ENCODE data around the gene TUBA1B.
A peak's percentile ranks its signal among the peaks of the same experiment; 100 is the strongest.

Gene TUBA1B

DNA sequence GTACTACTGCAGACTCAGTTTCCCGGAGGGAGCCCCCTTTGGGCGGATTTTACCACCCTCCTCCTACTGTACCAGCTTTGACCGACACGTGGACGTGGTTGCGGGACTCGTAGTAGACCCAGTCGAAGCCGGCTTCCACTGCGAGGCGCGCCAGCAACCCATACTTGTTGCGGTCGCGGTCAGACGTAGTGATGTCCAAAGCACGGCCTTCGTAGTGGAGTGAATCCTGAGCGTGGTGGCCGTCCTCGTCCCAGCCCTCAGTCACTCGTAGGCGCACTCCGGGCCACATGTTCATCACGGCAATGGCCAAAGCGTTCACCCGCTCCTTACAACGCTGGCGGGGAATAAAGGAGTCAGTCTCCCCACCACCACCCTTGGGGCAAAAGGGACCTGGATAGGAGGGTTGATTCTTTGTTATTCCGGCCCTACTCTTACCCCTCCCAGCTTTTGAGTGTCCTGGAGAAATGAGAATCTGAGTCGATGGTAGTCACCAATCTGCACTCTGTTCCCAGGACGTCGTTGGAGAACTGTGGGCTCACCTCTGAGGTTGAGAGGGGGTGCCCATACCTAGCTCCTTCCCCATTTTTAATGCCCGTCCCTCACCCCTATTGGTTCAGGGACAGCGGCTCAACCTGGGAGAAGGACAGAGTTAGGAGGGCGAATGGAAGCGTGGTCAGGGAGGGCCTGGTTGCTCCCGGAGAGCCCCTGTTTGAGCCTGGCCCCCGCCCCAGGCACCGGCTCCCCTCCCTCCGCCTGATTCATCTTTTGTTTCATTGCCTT is 39.9 kb downstream of the TUBA1B start:
- no peak for DNase-seq (ENCODE audit: low read depth in 1 of 2, low spot score in 1 of 2)

DNA sequence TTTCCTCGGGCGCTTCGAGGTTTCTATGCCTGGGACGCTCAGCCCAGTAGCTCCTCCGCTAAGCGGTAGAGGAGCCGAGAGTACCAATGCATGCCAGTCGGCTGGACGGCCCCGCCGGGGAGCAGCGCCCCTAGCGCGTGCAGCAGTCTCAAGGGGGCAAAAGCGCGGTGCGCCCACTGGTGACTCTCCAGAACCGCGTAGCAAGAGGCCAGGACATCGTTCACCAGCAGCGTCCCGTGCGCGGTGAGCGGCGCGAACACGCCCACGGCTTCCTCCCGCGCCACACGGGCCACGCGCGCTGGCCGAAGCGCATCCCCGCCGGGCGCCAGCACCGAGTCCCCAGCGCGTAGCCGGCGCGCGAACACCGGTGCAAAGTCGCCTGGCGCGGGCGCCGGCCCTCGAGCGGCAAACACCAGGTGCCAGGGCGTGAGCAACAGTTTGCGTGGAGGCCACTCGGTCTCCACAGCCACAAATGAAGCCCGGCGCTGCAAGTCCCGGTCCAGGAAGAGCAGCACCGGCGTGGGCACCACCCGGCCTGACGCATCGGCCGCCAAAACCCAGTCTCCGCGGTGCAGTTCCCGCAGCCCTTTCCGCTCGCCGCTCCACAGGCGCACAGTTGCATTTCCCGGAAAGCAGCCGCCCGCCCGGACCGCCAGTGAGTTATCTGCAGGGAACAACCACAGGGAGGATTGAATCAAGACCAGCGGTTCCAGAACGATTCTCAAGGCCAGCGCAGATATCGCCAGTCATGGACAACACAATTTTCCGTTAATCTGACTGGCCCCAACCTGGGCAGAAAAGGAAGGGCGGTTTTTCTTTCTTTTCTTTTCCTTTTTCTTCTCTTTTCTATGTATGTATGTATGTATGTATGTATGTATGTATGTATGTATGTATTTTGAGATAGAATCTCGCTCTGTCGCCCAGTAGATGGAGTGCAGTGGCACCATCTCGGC is 41.1 kb downstream of the TUBA1B start:
- DNase-seq (ENCODE audit: low read depth in 1 of 2, low spot score in 1 of 2), result no peak

DNA sequence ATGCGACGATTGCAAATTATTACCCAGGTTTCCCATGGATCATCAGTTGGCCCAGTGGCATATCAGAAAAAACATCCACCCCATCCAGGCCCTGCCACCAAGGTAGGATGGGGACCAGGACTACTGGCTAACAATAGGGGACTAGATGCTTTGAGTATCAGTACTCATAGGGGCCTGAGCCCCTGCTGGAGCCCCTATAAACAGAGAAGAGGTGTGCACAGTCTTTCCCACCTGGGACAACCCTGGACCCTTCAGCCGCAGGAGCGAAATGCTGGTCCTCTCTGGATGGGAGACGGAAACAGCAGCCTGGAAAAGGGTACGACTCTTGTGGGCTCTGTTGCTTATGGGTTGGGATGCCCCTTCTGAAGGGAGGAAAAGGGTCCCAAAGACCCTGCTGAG is 42.3 kb downstream of the TUBA1B start:
- no peak for DNase-seq (ENCODE audit: low read depth in 1 of 2, low spot score in 1 of 2)

DNA sequence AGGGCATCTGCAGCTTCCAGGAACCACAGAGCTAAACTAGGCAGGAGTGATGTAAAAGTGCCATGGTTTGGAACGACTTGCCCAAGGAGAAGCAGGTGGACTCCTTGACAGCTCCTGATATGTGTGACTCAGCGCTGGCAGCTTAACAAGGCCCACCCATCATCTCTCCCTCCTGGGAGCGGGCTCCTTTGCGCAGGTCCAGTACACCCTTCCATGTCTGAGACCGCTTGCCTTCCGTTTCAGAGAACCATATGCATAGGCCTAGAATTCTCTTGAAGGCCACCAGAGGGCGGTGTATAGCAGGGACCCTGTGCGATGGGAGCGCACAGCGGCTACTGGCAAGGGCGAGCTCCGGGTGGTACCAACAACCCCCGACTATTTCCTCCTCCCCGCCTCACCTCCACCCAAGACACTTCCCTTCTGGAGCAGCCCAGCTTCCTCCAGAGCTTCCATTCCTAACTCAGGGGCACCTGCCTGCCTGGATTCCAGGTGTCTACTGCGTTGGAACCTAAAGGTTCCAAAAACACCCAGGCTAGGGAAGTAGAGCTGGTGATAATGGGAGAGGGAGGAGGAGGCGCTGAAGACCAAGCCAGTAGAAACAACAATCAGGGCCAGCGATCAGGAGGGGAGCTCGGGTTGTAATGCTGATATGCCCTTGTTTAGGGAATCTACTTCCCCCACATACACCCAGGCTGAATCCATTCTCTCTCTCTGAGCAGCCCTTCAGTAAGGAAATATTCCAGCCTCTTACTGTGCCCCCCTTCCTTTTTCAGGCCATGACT is 42.9 kb downstream of the TUBA1B start:
- DNase-seq (ENCODE audit: low read depth in 1 of 2, low spot score in 1 of 2), result peak; percentile 36 to 41

DNA sequence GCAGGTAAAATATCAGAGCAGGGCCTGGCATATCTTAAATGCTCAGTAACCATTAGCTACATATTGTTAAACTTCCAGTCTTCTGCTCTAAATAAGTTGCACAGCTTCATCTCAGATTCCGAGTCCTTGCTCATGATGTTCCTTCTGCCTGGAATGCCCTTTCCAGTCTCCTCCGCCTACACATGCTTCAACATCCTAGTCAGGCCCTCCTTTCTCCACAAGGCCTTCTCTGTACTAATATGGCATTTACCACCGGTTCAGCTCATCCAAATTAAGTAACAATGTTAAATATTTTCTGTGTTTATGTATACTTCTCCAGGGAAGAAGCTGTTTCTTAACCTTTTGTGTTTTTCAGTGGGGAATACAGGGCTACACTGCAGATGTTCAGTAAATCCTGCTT is 45.1 kb downstream of the TUBA1B start:
- DNase-seq (ENCODE audit: low read depth in 1 of 2, low spot score in 1 of 2), result no peak

DNA sequence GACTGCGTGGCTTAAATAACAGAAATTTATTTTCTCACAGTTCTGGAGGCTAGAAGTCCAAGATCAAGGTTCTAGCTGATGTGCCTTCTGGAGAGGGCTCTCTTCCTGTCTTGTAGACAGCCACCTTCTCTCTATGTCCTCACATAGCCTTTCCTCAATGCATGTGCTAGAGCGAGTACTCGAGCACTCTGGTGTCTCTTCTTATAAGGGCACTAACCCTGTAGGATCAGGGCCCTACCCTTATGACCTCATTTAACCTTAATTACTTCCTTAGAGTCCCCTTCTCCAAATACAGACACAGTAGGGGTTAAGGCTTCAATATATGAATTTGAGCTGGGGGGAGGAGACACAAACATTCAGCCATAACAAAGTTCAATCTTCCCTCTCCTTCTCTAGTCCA is 46.8 kb downstream of the TUBA1B start:
- no peak for DNase-seq (ENCODE audit: low read depth in 1 of 2, low spot score in 1 of 2)

DNA sequence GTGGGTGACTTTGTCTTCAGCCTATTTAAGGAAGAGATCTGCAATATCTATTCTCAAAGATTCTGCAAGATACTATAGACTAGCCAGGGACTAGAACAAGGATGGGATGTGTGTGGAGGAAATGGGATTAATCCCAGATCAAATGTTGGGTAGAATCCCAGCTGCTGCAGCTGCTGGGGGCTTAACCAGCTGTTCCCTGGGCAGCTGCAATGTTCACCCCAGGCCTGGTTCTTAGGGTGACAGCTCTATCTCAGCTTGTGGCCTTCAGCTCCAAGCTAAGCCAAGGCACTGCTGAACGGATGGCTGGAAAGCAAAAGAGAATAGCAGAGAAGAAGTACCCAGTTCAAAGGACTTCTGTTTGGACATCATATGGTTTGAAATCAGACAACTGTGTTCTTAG is 51.4 kb downstream of the TUBA1B start:
- DNase-seq (ENCODE audit: low read depth in 1 of 2, low spot score in 1 of 2), result no peak

Measured in stimulated activated CD4-positive, alpha-beta T cell treated with anti-CD3 and anti-CD28 coated beads, Interleukin-15, amount 100 ng/mL, for 1 hour (primary cell).